Fibroblast of the aortic adventitia (primary cell): Measurements from ENCODE around the gene EME2. TPM values are rescaled to one million over a fixed set of nuclear protein-coding genes. Genes with fewer than 3 reads are reported as not detected.

Experiments used
- DNase-seq: peaks from one replicate; pipeline ENCODE4 v3.0.0-alpha.2; 2010; ENCODE audit warnings: low read depth
- H3K4me3 ChIP-seq: 2 replicates; pipeline ENCODE4 v1.5.1; 2011; ENCODE audit warnings: low read depth, mild to moderate bottlenecking, control low read depth, low read length, moderate library complexity
- CTCF ChIP-seq: IDR thresholded peaks from 2 replicates; pipeline ENCODE4 v1.5.1; 2011; ENCODE audit warnings: mild to moderate bottlenecking, low read length, control low read depth, inconsistent platforms; ENCODE audit not compliant: insufficient read depth
- total RNA-seq: library from RNA; depleted of rRNA; stranded (reverse); fragments of >200 nt; gene quantifications from 2 replicates; pipeline ENCODE4 v1.2.3, GENCODE V29; 2012; ENCODE audit warnings: low replicate concordance

Gene EME2
- total RNA-seq, 1 donor: 8.4 TPM

GRCh38 chr16:1819611-1820010 is 47.0 kb downstream of the EME2 start:
- no peak overlapping the region for H3K4me3 ChIP-seq
- DNase-seq: no peak
- TF ChIP-seq CTCF: no peak

- TF ChIP-seq CTCF: no peak
- no peak for DNase-seq
- no peak overlapping the region for H3K4me3 ChIP-seq
Observed at GRCh38 chr16:1820096-1820945, 47.7 kb downstream of the EME2 start.

DNA sequence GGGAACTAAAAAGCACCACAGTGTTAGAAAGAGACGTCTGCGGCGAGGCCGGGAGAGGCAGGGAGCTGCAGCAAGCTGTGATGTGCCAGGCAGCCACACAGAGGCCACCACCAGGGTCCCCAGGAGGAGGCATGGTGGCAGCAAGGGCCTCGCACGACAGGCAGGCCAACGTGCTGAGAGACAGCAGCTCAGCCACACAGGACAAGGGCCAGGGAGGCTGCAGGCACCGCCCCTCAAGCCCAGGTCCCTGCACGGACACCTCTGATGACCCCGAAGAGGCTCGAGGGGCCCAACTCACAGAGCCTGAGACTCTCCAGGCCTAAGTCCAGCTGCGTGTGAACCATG is 48.3 kb downstream of the EME2 start:
- no peak for TF ChIP-seq CTCF
- no peak overlapping the region for H3K4me3 ChIP-seq
- no peak for DNase-seq

GRCh38 chr16:1821861-1822611 is 49.4 kb downstream of the EME2 start:
- TF ChIP-seq CTCF: no peak
- H3K4me3 ChIP-seq: no peak overlapping the region
- no peak for DNase-seq

DNA sequence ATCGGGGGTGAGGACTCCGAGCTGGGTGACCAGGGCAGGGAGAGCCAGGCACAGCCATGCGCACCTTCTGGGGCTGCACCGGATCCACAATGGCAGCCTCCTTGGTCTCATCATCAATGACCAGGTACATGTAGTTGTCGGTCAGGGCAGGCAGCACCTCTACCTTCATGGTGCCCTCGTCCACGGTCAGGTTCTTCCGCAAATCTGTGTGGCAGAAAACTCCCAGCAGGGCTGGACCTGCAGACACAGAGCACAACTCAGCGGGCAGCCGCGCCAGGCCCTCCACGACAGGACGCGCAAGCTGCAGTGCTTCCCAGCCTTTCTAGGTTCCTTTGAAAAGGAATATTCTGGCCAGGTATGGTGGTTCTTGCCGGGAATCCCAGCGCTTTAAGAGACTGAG is 50.2 kb downstream of the EME2 start:
- no peak overlapping the region for H3K4me3 ChIP-seq
- no peak for TF ChIP-seq CTCF
- DNase-seq: no peak

DNA sequence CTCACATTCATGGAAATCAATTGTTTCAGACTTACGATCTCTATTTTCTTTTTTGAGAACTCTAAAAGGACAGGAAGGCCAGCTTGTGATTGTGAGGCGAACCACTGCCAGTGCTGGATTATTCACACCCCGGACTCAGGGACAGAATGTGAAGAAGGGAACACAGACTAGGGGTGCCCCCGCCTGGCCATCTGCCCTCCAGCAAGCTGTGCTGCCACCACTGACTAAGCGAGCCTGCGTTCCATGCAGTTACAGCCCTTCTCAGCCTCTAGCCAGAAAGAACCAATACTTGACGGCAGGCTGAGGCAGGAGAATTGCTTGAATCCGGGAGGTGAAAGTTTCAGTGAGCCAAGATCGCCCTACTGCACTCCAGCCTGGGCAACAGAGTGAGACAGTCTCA is 51.2 kb downstream of the EME2 start:
- peak; percentile 30 for DNase-seq
- no peak for TF ChIP-seq CTCF
- H3K4me3 ChIP-seq: no peak overlapping the region
